ENCODE measurements around the gene SNCB.
A peak's percentile ranks its signal among the peaks of the same experiment; 100 is the strongest.

DNA sequence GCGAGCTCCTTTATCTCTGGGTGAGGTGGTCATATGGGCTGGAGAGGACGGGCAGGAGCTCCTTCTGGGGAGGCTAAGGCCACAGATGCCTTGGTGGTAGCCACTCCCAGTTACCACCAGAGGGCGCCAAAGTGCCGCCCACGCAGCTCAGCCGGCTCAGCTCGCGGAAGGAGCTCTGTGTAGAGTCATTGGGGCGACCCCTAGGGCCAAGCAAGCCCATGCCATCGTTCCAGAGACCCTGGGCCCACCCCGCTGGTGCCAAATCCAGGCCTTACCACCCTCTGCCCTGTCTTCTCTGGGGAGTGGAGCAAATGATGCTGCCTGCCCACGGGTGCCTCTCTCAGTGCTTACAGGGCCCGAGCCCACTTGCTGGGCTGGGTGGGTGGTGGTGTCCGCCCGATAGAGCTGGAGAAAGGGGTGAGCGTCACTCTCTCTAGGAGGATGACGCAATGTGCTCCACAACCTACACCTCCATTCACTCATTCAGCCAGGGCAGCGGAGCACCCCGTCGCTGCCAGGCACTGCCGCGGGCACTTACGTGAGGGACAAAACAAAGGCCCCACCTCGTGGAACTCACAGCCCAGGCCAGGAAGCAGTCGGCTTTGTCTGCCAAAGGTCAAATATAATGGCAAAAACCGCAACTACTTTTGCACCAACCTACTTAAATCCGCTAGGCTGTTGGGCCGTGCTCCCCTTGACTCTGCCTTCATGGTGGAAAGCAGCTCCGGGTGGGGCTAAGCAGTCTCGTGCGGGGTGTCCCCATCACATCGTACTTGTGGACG is 30.7 kb upstream of the SNCB start:
- TF ChIP-seq, protein P1, sequence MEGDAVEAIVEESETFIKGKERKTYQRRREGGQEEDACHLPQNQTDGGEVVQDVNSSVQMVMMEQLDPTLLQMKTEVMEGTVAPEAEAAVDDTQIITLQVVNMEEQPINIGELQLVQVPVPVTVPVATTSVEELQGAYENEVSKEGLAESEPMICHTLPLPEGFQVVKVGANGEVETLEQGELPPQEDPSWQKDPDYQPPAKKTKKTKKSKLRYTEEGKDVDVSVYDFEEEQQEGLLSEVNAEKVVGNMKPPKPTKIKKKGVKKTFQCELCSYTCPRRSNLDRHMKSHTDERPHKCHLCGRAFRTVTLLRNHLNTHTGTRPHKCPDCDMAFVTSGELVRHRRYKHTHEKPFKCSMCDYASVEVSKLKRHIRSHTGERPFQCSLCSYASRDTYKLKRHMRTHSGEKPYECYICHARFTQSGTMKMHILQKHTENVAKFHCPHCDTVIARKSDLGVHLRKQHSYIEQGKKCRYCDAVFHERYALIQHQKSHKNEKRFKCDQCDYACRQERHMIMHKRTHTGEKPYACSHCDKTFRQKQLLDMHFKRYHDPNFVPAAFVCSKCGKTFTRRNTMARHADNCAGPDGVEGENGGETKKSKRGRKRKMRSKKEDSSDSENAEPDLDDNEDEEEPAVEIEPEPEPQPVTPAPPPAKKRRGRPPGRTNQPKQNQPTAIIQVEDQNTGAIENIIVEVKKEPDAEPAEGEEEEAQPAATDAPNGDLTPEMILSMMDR (IDR thresholded peaks at IDR 0.05), result peak; percentile 64 to 96
- TF ChIP-seq EP300 (IDR thresholded peaks at IDR 0.05), result no peak
- no peak for TF ChIP-seq POLR2AphosphoS5 (IDR thresholded peaks at IDR 0.05)
- no peak for TF ChIP-seq POLR2A (IDR thresholded peaks at IDR 0.05)
